ENCODE results near the gene KCNK3.
"Not testable (repeated sequence)": the region's sequence is repeated elsewhere in the genome, so short reads cannot be mapped to it uniquely, and the experiment has no call there.

KCNK3 gene

GRCh38 chr2:26665296-26665695, 27.2 kb upstream of the KCNK3 start:
- DNase-seq (ENCODE audit: low spot score); FAIRE-seq: not testable (repeated sequence)

- FAIRE-seq, result no peak
- no peak for DNase-seq (ENCODE audit: low spot score)
Observed at GRCh38 chr2:26666671-26667070, 25.9 kb upstream of the KCNK3 start.

GRCh38 chr2:26668041-26668440, 24.5 kb upstream of the KCNK3 start:
- FAIRE-seq, result no peak
- DNase-seq (ENCODE audit: low spot score), result no peak

- DNase-seq (ENCODE audit: low spot score) (no peak), FAIRE-seq (no peak)
Observed at GRCh38 chr2:26668856-26669750, 23.4 kb upstream of the KCNK3 start.

- no peak for DNase-seq (ENCODE audit: low spot score)
- FAIRE-seq, result no peak
Observed at GRCh38 chr2:26670171-26670570, 22.4 kb upstream of the KCNK3 start.

GRCh38 chr2:26670931-26671460, 21.5 kb upstream of the KCNK3 start:
- no peak for FAIRE-seq
- DNase-seq (ENCODE audit: low spot score), result no peak

GRCh38 chr2:26671691-26672090, 20.8 kb upstream of the KCNK3 start:
- FAIRE-seq (no peak), DNase-seq (ENCODE audit: low spot score) (no peak)

GRCh38 chr2:26672112-26672817, 20.3 kb upstream of the KCNK3 start:
- FAIRE-seq, result no peak

GRCh38 chr2:26672818-26673393, 19.6 kb upstream of the KCNK3 start:
- FAIRE-seq, result no peak

More at GRCh38 chr2:26672112-26672817, 20.3 kb upstream of the KCNK3 start:
- no peak for DNase-seq (ENCODE audit: low spot score)

GRCh38 chr2:26674002-26674751, 18.3 kb upstream of the KCNK3 start:
- DNase-seq (ENCODE audit: low spot score) (no peak), FAIRE-seq (no peak)

More at GRCh38 chr2:26672818-26673393, 19.6 kb upstream of the KCNK3 start:
- DNase-seq (ENCODE audit: low spot score), result no peak

GRCh38 chr2:26674771-26675170, 17.8 kb upstream of the KCNK3 start:
- DNase-seq (ENCODE audit: low spot score) (no peak), FAIRE-seq (no peak)

- DNase-seq (ENCODE audit: low spot score) (no peak), FAIRE-seq (no peak)
Observed at GRCh38 chr2:26675651-26676255, 16.8 kb upstream of the KCNK3 start.

- FAIRE-seq (no peak), DNase-seq (ENCODE audit: low spot score) (no peak)
Observed at GRCh38 chr2:26678035-26678434, 14.5 kb upstream of the KCNK3 start.

- no peak for DNase-seq (ENCODE audit: low spot score)
- FAIRE-seq, result no peak
Observed at GRCh38 chr2:26679867-26680266, 12.7 kb upstream of the KCNK3 start.

GRCh38 chr2:26681656-26682055, 10.9 kb upstream of the KCNK3 start:
- FAIRE-seq (no peak), DNase-seq (ENCODE audit: low spot score) (no peak)

- FAIRE-seq (no peak), DNase-seq (ENCODE audit: low spot score) (no peak)
Observed at GRCh38 chr2:26682155-26682554, 10.4 kb upstream of the KCNK3 start.

GRCh38 chr2:26683583-26683982, 8.9 kb upstream of the KCNK3 start:
- DNase-seq (ENCODE audit: low spot score) (no peak), FAIRE-seq (no peak)

- FAIRE-seq, result no peak
- no peak for DNase-seq (ENCODE audit: low spot score)
Observed at GRCh38 chr2:26685341-26685740, 7.2 kb upstream of the KCNK3 start.

- no peak for DNase-seq (ENCODE audit: low spot score)
- FAIRE-seq, result peak; percentile 42
Observed at GRCh38 chr2:26685989-26686839, 6.3 kb upstream of the KCNK3 start.

GRCh38 chr2:26687328-26687727, 5.2 kb upstream of the KCNK3 start:
- no peak for DNase-seq (ENCODE audit: low spot score)
- no peak for FAIRE-seq
